Measurements from ENCODE around the gene POMGNT1.

The POMGNT1 gene

DNA sequence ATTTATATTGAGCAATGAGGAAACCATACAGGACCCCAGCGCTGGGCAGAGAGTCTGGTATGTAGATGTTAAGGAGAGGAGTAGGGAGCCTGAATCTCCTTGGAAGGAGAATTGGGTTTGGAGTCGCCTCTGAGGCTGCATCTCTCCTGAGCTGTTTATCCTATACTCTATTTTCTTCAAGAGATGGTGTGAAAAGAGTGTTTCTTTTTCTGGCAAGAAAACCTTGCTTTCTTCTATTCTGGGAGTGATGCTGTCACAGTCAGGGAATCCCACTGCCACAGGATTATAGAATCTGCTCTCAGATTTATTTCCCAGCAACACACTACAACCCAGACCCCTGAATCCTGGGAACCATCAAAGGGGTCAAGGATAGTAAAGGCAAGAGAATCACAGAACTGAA is 8.2 kb upstream of the POMGNT1 start:
- DNase-seq: no peak

DNA sequence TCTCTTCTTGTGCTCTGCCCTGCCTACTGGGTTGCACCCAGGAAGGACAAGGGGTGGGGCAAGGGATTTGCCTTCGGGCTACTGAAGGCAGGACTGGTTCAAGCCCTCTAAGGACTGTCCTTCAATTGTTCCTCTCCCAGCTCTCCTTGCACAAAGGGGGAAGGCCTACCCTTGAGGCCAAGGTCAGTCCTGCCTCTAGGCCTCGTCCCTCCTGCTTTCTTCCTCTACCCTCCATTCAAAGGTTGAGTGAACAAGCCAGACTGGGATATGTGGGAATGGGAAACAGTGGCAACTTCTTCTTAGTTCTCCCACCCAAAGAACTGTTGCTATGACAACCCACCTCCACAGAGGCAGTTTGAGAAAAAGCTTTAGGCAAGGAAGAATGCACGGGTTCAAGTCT is 7.6 kb upstream of the POMGNT1 start:
- no peak for DNase-seq

DNA sequence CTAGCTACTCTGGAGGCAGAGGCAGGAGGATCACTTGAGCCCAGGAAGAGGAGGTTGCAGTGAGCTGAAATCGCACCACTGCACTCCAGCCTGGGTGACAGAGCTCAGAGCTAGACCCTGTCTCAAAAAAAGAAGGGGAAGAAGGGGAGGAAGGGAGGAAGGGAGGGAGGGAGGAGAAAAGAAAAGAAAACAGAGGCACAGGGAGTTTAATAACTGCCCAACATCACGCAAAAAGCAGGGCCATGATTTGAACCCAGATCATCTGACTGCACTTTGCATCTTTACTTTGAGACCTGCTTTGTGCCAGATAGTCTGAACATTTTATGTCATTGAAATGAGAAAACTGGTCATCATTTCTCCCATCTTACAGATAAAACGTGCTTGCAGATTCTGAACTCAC is 6.9 kb upstream of the POMGNT1 start:
- no peak for DNase-seq

DNA sequence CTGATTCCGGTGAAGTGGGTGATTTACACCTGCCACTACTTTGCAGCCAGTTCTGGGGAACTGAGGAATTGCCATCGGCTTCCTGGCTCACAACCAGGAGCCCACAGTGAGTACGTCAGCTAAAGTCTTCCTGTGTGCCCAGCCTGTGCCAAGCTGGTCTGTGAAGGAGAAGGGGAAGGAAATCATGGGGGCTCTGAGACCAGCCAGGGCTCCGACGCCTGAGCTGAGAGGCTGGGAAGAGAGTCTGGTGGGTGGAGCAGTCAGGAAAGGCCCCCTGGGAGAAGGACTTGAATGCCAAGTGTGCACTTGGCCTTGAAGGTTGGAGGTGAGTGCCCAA is 6.1 kb upstream of the POMGNT1 start:
- no peak for DNase-seq

DNA sequence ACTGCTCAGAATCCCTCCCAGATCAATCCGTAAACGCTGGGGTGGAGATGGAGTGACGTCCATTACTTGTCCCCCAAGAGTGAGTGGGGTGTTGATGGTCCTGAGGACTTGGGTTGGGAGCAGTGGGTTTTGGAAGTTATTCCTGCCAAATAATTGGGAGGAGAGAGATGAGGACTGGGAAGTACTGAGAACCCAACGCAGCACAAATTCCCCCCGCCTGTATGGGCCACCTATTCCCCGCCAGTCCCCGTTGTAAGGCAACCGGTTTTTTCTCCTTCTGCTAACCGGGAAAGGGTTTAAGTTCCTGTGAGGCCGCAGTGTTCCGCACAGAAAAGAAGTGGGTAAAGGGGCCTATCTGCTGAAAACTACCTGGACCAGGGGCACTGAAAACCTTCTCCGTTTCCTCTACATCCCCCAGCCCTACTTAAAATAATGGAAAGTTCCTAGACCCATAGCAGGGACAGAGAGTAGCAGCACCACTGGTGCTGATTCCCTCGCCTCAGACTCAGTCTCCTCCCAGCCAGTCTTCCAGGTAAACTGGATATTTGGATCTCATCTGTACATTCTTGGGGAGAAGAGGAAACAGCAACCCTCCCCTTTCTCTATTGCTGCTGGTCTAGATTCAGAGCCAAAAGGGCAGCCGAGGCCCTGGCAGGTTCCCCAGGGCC is 5.6 kb upstream of the POMGNT1 start:
- DNase-seq: no peak

DNA sequence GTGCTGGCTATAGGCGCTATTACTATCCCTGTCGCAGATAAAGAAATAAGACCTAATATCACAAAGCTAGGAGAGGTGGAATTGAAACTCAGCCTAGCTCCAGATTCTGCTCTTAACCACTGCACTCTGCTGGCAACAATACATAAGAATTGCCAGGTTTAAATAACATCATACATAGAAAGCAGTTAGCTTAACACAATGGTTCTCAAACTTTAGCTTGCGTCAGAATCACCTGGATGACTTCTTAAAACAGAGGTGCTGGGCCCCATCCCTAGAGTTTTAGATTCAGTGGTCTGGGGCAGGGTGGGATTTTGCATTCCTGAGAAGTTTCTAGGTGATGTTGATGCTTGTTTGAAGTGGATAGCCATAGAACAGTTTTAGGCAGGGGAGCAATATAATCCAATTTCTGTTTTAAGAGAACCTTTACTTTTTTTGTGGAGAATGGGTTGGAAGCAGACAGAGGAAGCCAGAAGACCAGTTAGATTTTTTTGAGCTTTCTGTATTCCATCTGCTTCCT is 1.1 kb upstream of the POMGNT1 start:
- no peak for DNase-seq

DNA sequence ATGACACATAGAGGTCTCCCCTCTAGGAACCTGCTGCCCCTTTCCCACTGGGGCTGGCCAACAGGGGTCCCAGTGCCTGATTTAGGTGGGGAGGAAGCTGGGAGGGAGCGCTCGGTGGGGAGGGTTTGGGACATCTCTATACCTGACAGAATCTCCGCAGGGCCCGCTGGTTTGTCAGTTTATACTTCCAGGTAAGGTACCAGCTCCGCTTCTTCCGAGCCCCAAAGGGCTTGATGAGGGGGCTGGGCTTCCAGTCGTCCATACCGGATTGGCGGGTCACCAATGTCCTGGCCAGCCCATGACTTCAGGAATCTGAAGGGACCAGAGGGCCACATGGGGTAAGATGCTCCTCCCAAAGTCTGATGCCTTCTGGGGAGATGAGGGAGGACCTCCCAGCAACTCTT is 672 bp downstream of the POMGNT1 start:
- no peak for DNase-seq

DNA sequence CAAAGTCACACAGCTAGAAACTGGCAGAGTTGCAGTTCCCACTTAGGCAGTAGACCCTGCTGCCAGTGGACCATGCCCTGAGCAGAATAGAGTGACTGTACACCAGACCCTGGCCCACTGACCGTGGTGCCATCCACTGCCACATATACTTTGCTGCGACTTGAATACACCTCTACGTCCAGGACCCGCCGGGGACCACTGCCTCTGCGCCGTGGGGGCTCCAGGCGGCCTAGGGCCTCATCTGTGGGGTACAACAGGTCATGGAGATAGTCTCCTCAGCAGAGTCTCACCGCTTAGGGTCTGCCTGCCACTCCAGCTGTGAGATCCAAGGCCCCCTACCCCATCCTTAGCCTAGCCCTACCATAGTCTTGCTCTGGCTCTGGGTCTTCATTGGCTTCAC is 1.6 kb downstream of the POMGNT1 start:
- DNase-seq: no peak

DNA sequence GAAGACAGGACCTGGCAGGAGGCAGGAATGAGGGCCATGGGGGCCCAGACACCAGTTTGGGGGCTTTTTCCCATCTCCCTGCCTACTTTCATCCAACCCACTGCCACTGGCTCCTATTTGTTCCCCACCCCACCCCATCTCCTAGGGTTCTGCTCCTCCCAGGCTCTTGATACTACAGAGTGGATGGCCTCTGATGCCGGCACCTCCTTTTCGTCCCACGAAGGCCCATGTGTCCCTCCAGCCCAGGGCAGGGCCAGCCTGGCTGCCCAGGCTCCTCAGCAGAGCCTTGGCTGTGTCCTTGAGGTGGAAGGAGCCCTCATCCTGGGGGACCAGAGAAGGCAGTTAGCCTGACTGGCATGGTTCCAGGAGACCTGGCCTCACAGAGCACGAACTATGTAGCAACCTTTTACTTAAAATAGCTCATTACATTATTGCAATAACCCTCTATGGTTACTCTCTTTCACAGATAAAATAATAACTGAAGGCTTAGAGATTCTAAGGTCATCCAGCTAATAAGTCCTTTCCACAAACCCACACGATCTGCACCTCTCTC is 3.5 kb downstream of the POMGNT1 start:
- DNase-seq: no peak

DNA sequence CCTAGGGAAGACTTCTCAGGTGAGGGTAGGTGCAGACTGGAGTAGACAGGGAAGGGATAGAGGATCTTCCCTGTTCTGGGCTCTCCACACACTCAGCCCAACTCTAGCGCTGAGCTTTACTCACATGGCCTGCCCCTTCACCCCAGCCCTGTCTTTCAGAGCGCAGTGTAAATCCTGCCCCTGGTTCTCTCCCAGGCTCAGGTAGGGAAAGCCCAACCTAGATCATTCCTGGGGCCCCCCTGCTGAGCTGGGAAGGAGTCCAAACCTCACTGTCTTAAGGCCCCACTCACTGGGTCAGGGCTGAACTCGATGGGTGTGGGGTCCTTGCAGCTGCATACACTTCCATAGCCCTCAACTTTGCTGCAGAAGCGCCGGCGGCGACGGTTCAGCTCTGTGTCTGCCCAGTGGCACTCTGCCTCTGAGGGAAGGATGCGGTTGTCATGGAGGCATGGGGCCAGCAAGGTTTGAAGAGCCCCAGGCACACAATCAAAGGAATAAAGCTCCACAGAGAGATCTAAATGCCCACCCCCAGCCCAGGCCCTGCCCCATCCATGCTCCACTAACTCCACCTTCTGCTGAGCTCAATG is 4.2 kb downstream of the POMGNT1 start:
- DNase-seq: no peak

DNA sequence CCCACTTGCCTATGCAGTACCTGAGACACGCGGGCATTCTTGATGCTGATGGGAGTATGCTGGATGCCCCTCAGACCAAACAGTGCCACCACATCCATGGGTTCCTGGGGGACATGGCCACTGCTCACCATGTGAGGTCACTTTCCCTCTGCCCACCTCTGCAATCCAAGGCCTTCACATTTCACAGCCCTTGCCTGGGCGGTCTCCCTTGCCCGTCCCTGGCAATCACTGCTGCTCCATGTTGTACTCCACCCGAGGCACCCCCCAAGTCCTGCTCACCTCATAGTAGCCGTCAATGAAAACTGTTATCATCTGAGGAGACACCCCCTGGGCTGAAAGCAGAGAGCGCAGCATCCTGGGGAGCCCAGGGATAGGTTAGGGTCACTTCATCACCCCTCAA is 4.9 kb downstream of the POMGNT1 start:
- no peak for DNase-seq

DNA sequence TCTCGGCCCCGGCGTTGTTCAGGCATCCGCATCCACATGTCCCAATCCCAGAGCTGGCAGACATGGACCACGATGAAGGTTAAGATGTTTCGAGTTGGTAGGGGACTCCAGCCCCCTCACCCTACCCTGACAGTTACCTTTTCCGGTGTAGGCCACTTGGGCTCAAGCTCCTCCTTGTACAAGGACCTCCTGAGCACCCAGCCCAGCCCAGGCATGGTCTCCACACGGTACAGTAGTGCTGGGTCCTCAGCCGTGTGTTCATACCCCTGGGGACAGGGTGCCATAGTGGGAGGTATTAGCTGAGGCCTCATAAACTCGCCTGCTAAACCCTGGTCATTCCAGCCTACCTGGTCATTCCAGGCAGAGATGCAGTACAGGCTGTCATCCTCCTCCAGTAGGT is 6.1 kb downstream of the POMGNT1 start:
- no peak for DNase-seq

DNA sequence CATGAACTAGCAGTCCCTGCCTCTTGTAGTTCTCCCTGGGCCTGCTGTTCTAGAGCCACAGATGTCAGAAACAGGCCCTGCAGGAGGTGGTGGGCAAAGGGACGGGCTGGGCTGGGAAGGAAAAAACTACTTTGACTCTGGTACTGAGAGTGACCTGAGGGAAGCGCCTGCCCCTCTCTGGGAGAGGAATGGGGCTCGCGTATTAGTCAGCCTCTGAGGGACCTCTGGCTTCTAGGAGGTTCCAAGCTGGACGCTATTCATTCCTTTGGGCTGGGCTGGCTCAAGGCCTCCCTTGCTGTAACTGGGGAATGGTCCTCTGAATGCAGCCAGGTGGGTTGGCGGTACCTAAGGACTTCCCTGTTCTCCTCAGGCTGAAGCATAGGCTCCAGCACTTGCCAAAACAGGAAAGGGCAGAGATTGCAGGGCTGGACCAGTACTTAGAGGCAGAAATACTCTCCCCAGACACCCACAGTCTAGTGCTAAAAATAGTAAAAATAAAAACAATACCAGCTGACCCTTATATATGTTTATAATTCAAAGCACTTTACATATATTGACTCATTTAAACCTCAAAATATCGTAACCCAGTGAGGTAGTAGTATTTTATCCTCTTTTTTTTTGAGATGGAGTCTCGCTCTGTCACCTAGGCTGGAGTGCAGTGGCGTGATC is 7.1 kb downstream of the POMGNT1 start:
- no peak for DNase-seq

DNA sequence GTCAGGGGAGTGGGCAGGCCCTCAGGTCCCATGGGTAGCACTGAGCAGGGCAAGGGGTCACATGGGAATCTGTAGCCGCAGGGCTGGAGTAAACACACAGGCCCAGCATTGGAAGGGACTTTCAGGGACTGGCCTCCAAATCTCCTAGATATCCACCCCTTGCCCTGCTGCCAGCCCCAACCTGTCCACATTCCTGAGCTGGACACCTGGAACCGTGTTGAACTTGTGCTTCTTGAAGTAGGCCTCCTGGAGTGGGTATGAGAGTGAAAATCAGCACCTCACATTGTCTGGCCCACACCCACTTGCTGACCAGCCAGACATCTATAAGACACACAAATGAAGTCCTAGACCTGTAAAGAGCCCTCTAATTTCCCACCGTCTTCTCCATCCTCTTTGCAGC is 7.7 kb downstream of the POMGNT1 start:
- DNase-seq: no peak

DNA sequence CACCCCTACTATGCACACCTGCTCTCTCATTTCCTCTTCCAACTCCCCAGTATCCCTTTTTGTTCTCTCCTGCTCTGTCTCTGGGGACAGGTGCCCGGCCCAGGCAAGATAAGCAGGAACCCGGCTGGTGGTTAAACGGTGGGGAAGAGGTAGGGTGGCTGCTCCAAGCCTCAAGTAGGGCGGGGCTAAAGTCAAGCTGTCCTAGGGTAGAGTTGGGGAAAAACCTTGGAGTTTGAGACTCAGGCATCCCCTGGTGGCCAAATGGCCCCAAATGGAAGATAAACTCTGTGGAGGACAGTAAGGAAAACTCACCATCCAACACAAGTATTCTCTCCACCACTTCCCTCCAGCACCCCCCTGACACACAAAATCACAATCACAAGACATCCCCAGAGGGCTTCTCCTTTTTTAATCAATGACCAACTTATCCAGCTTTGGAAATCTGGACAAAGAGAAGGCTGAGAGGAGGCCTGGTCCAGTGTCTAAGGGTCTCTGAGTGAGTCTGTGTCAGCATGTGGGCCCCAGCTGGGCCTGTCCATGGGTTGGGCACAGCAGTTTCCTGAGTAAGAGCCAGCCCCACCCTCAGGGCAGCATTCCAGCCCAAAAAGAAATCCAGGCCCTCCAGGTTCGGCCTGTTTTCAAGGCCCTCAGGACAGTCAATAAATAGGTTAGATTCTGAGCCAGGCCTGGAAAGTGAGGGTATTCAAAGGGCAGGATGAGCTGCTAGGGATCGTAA is 9.8 kb downstream of the POMGNT1 start:
- no peak for DNase-seq

DNA sequence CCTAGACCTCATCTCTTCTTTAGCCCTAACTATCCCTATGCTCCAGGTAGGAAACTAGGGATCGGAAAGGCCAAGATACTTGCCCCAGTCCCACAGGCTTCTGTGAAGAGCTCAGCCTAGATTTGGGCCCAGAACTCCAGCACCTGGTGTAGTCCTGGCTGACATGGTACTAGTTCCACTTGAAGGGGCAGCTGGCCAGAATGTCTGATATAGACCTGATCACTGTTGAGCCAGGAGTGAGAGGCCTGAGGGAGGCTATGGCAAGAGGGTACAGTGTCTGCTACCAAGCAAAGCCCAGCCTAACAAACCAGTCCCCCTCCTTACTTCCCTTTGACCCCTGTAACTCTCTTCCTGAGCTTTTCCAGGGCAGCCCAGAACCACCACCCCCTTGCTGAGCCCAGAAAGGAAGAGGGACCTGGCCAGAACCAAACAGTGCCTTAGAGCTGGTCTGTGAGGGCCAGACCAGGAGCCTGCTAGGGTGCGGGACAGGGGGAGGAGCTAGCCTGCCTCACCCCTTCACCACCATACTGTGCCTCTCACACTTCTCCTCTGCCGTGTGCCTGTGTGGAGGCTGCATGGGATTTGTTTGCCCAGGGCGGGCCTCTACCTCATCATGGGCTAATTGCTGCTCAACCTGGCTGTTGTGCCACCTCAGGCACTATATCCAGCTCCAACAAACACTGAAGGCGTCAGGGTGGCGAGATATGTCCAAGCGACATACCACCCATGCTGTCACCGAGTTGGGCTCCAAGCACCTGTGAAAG is 10.9 kb downstream of the POMGNT1 start:
- no peak for DNase-seq

DNA sequence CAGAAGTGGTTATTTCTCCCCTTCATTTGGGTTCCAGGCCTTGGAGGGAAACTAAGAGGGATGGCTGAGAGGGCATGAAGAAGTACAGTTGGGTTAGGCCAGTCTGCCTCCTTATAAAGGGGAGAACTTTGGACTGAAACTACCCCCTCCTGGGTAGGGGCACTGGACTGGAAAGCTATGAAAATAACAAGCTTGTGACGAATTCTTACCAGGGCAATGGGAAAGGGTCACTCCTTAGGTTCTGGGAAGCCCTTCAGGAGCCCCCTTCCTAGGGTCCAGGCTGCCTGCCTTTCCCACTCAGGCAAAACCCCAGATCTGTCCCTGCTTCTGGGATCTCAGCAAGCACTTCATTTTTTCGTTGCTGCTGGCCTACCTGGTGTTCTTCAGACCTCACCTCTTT is 12.2 kb downstream of the POMGNT1 start:
- DNase-seq: no peak

DNA sequence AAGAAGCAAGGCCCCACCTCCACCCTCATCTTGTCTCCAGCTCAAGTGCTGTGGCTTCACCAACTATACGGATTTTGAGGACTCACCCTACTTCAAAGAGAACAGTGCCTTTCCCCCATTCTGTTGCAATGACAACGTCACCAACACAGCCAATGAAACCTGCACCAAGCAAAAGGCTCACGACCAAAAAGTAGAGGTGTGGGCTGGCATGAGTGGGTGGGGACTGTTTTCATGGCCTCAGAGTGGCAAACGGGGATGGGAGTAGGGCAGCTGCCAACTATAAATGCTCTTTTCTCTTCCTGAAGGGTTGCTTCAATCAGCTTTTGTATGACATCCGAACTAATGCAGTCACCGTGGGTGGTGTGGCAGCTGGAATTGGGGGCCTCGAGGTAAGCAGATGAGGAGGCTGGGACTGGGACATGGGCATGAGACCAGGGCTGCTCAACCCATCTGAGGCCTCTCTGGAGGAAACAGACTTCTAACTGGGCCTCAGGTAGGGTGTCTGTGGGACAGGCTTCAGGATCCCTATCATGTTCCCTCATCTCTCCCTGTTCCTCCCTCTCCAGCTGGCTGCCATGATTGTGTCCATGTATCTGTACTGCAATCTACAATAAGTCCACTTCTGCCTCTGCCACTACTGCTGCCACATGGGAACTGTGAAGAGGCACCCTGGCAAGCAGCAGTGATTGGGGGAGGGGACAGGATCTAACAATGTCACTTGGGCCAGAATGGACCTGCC is 13.1 kb downstream of the POMGNT1 start:
- DNase-seq: no peak

DNA sequence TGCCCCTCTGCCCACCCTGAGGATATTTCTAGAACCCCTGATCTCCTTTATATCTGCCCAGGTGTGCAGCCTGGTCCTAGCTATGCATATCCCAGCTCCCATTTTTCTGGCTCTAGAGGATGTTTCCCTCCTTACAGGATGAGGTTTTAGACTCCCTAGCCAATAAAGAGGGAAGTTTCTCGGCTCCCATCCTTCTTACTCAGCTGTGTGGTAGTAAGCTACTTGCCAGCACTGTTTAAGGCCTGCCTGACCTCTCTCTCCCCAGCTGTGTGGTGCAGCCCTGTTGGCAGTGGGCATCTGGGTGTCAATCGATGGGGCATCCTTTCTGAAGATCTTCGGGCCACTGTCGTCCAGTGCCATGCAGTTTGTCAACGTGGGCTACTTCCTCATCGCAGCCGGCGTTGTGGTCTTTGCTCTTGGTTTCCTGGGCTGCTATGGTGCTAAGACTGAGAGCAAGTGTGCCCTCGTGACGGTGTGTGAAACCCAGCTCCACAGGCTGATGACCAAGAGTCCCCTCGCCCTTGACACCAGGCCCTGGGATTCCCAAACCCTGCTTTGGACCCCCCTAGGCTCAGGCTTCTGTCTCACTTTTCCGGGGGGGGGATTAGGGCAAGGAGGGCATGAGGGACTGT is 14.2 kb downstream of the POMGNT1 start:
- DNase-seq: no peak

DNA sequence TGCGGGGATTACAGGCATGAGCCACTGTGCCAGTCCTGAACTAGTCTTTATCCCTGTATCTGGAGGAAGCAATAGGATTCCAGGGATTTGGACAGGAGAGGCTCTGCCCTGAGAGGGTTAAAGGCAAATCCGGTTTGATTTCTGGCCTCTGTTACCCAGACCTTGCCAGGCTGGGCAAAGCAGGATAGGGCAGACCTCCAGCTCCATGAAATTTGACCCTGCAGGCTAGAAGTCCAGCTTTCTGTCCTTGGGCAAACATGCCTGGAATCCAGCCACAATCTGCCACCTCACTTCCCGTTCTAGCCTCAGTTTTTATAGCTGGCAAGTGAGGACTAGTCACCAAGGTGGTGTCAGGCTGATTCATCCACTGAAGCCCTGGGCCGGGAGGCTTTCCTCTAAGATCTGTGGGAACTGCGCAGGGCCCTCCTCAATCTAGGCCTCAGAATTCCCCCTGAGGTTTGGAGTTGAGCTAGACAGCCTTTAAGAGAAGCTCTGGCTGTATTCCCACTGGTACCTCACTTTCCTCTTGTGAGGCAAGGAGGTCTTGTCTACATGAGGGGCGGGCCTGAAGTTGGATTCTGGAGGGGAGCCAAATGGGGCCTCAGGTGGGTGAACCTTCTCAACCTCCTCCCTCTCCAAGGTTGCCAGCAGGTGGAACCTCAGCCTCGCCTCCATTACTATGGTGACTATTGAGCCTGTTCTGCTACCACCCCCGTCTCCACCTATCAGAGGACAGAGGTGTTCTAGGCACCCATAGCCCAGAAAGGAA is 15.0 kb downstream of the POMGNT1 start:
- DNase-seq: no peak

Data from NCI-H1694 treated with DMSO at 0.1 percent for 48 hours (cell line).